ENCODE measurements around the gene TRHDE. TPM values are rescaled to one million over a fixed set of nuclear protein-coding genes. Genes with fewer than 3 reads are reported as not detected.

Gene TRHDE
- total RNA-seq, 1 experiment from 2014 or later: 5.5 TPM

GRCh38 chr12:72465155-72465554, 193.0 kb downstream of the TRHDE start:
- H3K9me3 Mint-ChIP-seq: peaks cover 4% of the 10 kb centered on the region

GRCh38 chr12:72465940-72466630, 193.9 kb downstream of the TRHDE start:
- no peak overlapping the region for H3K27ac Mint-ChIP-seq
- ChIA-PET POLR2A (no interaction called here), CTCF (no interaction called here)
- TF ChIP-seq ZSCAN18 (CRISPR knock-in tag; IDR thresholded peaks at IDR 0.05) (no peak), ZNF671 (CRISPR knock-in tag; IDR thresholded peaks at IDR 0.05) (no peak), ZNF317 (CRISPR knock-in tag; IDR thresholded peaks at IDR 0.05; ENCODE audit: borderline replicate concordance, low read depth) (no peak), ZBTB21 (CRISPR knock-in tag; IDR thresholded peaks at IDR 0.05; ENCODE audit: borderline replicate concordance) (no peak), CBFB (CRISPR knock-in tag; IDR thresholded peaks at IDR 0.05; ENCODE audit: low read depth) (no peak), PRRX2 (CRISPR knock-in tag; IDR thresholded peaks at IDR 0.05) (no peak), NR3C1 (CRISPR knock-in tag; conservative IDR thresholded peaks at IDR 0.05; ENCODE audit: low read depth) (no peak), TEAD4 (CRISPR knock-in tag; IDR thresholded peaks at IDR 0.05) (no peak)
- no peak overlapping the region for H3K4me3 Mint-ChIP-seq
- H3K4me1 Mint-ChIP-seq: peaks cover 1% of the 10 kb centered on the region
- H3K27me3 Mint-ChIP-seq (ENCODE audit: low read depth): no peaks in the 10 kb centered on the region
- no peak for DNase-seq (ENCODE audit: low spot score)
- peaks cover 4% of the 10 kb centered on the region for H3K9me3 Mint-ChIP-seq
- no peak for ATAC-seq
- H3K36me3 Mint-ChIP-seq: no peaks in the 10 kb centered on the region

More at GRCh38 chr12:72465155-72465554, 193.0 kb downstream of the TRHDE start:
- CTCF ChIA-PET: no interaction called here
- no peak overlapping the region for H3K27ac Mint-ChIP-seq
- POLR2A ChIA-PET: no interaction called here
- H3K36me3 Mint-ChIP-seq: no peaks in the 10 kb centered on the region
- no peaks in the 10 kb centered on the region for H3K4me1 Mint-ChIP-seq
- no peak for DNase-seq (ENCODE audit: low spot score)
- TF ChIP-seq ATF1 (CRISPR knock-in tag; IDR thresholded peaks at IDR 0.05): no peak
- no peak overlapping the region for H3K4me3 Mint-ChIP-seq
- ATAC-seq: no peak
- H3K27me3 Mint-ChIP-seq (ENCODE audit: low read depth): no peaks in the 10 kb centered on the region

GRCh38 chr12:72467985-72468384, 195.8 kb downstream of the TRHDE start:
- POLR2A ChIA-PET: no interaction called here
- DNase-seq (ENCODE audit: low spot score) (no peak), ATAC-seq (no peak)
- CTCF ChIA-PET: no interaction called here
- H3K27me3 Mint-ChIP-seq (ENCODE audit: low read depth): no peaks in the 10 kb centered on the region
- H3K4me3 Mint-ChIP-seq: no peak overlapping the region
- no peak overlapping the region for H3K27ac Mint-ChIP-seq
- peaks cover 17% of the 10 kb centered on the region for H3K4me1 Mint-ChIP-seq
- peaks cover 4% of the 10 kb centered on the region for H3K9me3 Mint-ChIP-seq
- H3K36me3 Mint-ChIP-seq: no peaks in the 10 kb centered on the region
- TF ChIP-seq USF2 (CRISPR knock-in tag; IDR thresholded peaks at IDR 0.05): no peak
- no peak for TF ChIP-seq ZNF263 (CRISPR knock-in tag; IDR thresholded peaks at IDR 0.05; ENCODE audit: low read depth)
- TF ChIP-seq RORB (CRISPR knock-in tag; IDR thresholded peaks at IDR 0.05): no peak
- TF ChIP-seq STAT6 (CRISPR knock-in tag; conservative IDR thresholded peaks at IDR 0.05; ENCODE audit: low read depth): no peak
- no peak for TF ChIP-seq SOX15 (CRISPR knock-in tag; IDR thresholded peaks at IDR 0.05)
- TF ChIP-seq CREM (CRISPR knock-in tag; IDR thresholded peaks at IDR 0.05): no peak
- TF ChIP-seq ZNF532 (CRISPR knock-in tag; IDR thresholded peaks at IDR 0.05; ENCODE audit: borderline replicate concordance): no peak
- no peak for TF ChIP-seq E2F5 (CRISPR knock-in tag; IDR thresholded peaks at IDR 0.05)
- no peak for TF ChIP-seq AR (CRISPR knock-in tag; IDR thresholded peaks at IDR 0.05)
- TF ChIP-seq PRRX2 (CRISPR knock-in tag; IDR thresholded peaks at IDR 0.05): no peak
